HUES6 (cell line): ENCODE data around the gene YTHDC2.
"Not testable (repeated sequence)": the region's sequence is repeated elsewhere in the genome, so short reads cannot be mapped to it uniquely, and the experiment has no call there.

Source experiments
- H3K27ac ChIP-seq: 2 replicates; pipeline ENCODE4 v1.7.0; 2013; ENCODE audit warnings: low read depth, mild to moderate bottlenecking, low read length, inconsistent platforms
- H3K27me3 ChIP-seq: 2 replicates; pipeline ENCODE4 v1.6.1; 2013; ENCODE audit warnings: low read length; ENCODE audit not compliant: control insufficient read depth, insufficient read depth
- H3K36me3 ChIP-seq: 2 replicates; pipeline ENCODE4 v1.6.1; 2013; ENCODE audit warnings: low read length; ENCODE audit not compliant: control insufficient read depth, insufficient read depth
- H3K4me1 ChIP-seq: 2 replicates; pipeline ENCODE4 v1.6.1; 2013; ENCODE audit warnings: low read length; ENCODE audit not compliant: control insufficient read depth, insufficient read depth
- H3K4me3 ChIP-seq: 2 replicates; pipeline ENCODE4 v1.5.1; 2013; ENCODE audit warnings: low read depth, low read length
- H3K9ac ChIP-seq: one replicate; pipeline ENCODE4 v1.6.1; 2013; ENCODE audit warnings: mild to moderate bottlenecking, low read length
- H3K9me3 ChIP-seq: 2 replicates; pipeline ENCODE4 v1.6.1; 2013; ENCODE audit warnings: low read depth, low read length; ENCODE audit not compliant: control insufficient read depth, insufficient read depth

The YTHDC2 gene

GRCh38 chr5:113600255-113600905 lies 86.9 kb downstream of the YTHDC2 start:
- Histone ChIP-seq H3K36me3 (no peaks in the 10 kb centered on the region), H3K27me3 (no peaks in the 10 kb centered on the region), H3K9ac (no peak overlapping the region), H3K4me1 (no peaks in the 10 kb centered on the region), H3K9me3 (no peaks in the 10 kb centered on the region), H3K4me3 (no peak overlapping the region), H3K27ac (no peak overlapping the region)

GRCh38 chr5:113601423-113601822 lies 87.9 kb downstream of the YTHDC2 start:
- Histone ChIP-seq H3K27ac (no peak overlapping the region), H3K9ac (no peak overlapping the region)

GRCh38 chr5:113603246-113603645 lies 89.8 kb downstream of the YTHDC2 start:
- not testable (repeated sequence) for H3K36me3 ChIP-seq, H3K9ac ChIP-seq, H3K4me1 ChIP-seq, H3K27ac ChIP-seq, H3K4me3 ChIP-seq, H3K27me3 ChIP-seq
- H3K9me3 ChIP-seq: peaks cover 10% of the 10 kb centered on the region; the same call in 1 of the 2 replicates

More at GRCh38 chr5:113601423-113601822, 87.9 kb downstream of the YTHDC2 start:
- Histone ChIP-seq H3K9me3 (no peaks in the 10 kb centered on the region), H3K27me3 (no peaks in the 10 kb centered on the region), H3K4me1 (peaks cover 9% of the 10 kb centered on the region; the same call in 1 of the 2 replicates), H3K36me3 (no peaks in the 10 kb centered on the region), H3K4me3 (no peak overlapping the region)

- peaks cover 9% of the 10 kb centered on the region; the same call in 1 of the 2 replicates for H3K4me1 ChIP-seq
- H3K36me3 ChIP-seq: no peaks in the 10 kb centered on the region
- no peak overlapping the region for H3K9ac ChIP-seq
- no peaks in the 10 kb centered on the region for H3K27me3 ChIP-seq
- no peak overlapping the region; the same call in 1 of the 2 replicates for H3K4me3 ChIP-seq
- no peak overlapping the region for H3K27ac ChIP-seq
- peaks cover 22% of the 10 kb centered on the region for H3K9me3 ChIP-seq
Measured at GRCh38 chr5:113606298-113607134, 93.0 kb downstream of the YTHDC2 start.

- Histone ChIP-seq H3K9ac (no peak overlapping the region), H3K36me3 (no peaks in the 10 kb centered on the region), H3K27ac (no peak overlapping the region), H3K9me3 (peaks cover 22% of the 10 kb centered on the region), H3K27me3 (no peaks in the 10 kb centered on the region), H3K4me1 (peaks cover 13% of the 10 kb centered on the region), H3K4me3 (no peak overlapping the region)
Measured at GRCh38 chr5:113607361-113607760, 93.9 kb downstream of the YTHDC2 start.

GRCh38 chr5:113608113-113608596 lies 94.7 kb downstream of the YTHDC2 start:
- H3K9me3 ChIP-seq: peaks cover 22% of the 10 kb centered on the region
- no peaks in the 10 kb centered on the region for H3K36me3 ChIP-seq
- no peak overlapping the region for H3K9ac ChIP-seq
- H3K27me3 ChIP-seq: no peaks in the 10 kb centered on the region
- H3K4me1 ChIP-seq: peaks cover 16% of the 10 kb centered on the region
- H3K27ac ChIP-seq: no peak overlapping the region
- H3K4me3 ChIP-seq: no peak overlapping the region

- Histone ChIP-seq H3K27me3 (no peaks in the 10 kb centered on the region), H3K36me3 (no peaks in the 10 kb centered on the region), H3K27ac (no peak overlapping the region), H3K4me1 (peaks cover 18% of the 10 kb centered on the region), H3K4me3 (no peak overlapping the region), H3K9me3 (peaks cover 25% of the 10 kb centered on the region), H3K9ac (no peak overlapping the region)
Measured at GRCh38 chr5:113612060-113612496, 98.6 kb downstream of the YTHDC2 start.

- Histone ChIP-seq H3K27ac (no peak overlapping the region), H3K9ac (no peak overlapping the region), H3K27me3 (no peaks in the 10 kb centered on the region), H3K9me3 (peaks cover 14% of the 10 kb centered on the region), H3K4me1 (peaks cover 18% of the 10 kb centered on the region), H3K4me3 (no peak overlapping the region), H3K36me3 (no peaks in the 10 kb centered on the region)
Measured at GRCh38 chr5:113614191-113614590, 100.7 kb downstream of the YTHDC2 start.

- H3K4me3 ChIP-seq: no peak overlapping the region
- no peaks in the 10 kb centered on the region for H3K36me3 ChIP-seq
- no peaks in the 10 kb centered on the region for H3K27me3 ChIP-seq
- no peak overlapping the region for H3K27ac ChIP-seq
- H3K4me1 ChIP-seq: peaks cover 18% of the 10 kb centered on the region
- no peak overlapping the region for H3K9ac ChIP-seq
- peaks cover 5% of the 10 kb centered on the region; the same call in 1 of the 2 replicates for H3K9me3 ChIP-seq
Measured at GRCh38 chr5:113615708-113616107, 102.2 kb downstream of the YTHDC2 start.

- Histone ChIP-seq H3K27me3 (no peaks in the 10 kb centered on the region), H3K4me1 (peaks cover 16% of the 10 kb centered on the region), H3K9ac (no peak overlapping the region), H3K27ac (no peak overlapping the region), H3K4me3 (no peak overlapping the region), H3K36me3 (no peaks in the 10 kb centered on the region), H3K9me3 (peaks cover 5% of the 10 kb centered on the region; the same call in 1 of the 2 replicates)
Measured at GRCh38 chr5:113617191-113617796, 103.8 kb downstream of the YTHDC2 start.

- no peak overlapping the region for H3K9ac ChIP-seq
- H3K27me3 ChIP-seq: no peaks in the 10 kb centered on the region
- no peak overlapping the region for H3K27ac ChIP-seq
- no peaks in the 10 kb centered on the region for H3K36me3 ChIP-seq
- no peaks in the 10 kb centered on the region for H3K9me3 ChIP-seq
- H3K4me3 ChIP-seq: no peak overlapping the region
- H3K4me1 ChIP-seq: no peaks in the 10 kb centered on the region
Measured at GRCh38 chr5:113632996-113633395, 119.5 kb downstream of the YTHDC2 start.
